Kidney capillary endothelial cell (primary cell): ENCODE data around the gene ASZ1.

Experiments
- DNase-seq: peaks from one replicate; pipeline ENCODE4 v3.0.0-alpha.2; 2018; ENCODE audit warnings: low spot score

Gene ASZ1

GRCh38 chr7:117401293-117402002 is 25.8 kb downstream of the ASZ1 start:
- no peak for DNase-seq

GRCh38 chr7:117399820-117400422 is 27.4 kb downstream of the ASZ1 start:
- DNase-seq: peak; percentile 30

GRCh38 chr7:117395743-117396142 is 31.6 kb downstream of the ASZ1 start:
- DNase-seq: no peak

DNA sequence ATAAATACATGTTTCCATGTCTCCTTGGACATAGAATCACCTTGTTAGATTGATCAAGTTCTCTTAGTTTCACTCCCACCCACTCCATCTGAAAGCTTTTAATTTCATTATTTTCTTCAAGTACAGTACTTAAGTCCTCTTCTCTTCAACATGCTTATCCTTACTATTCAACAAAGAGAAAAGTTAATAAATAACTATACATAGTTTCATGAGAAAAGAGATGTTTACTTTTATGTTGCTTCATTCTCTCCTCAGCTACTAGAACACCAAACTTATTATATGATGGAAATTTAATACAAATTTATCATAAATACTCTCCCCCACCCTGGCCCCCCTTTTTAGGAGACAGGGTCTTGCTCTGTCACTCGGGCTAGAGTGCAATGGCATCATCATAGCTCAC is 33.5 kb downstream of the ASZ1 start:
- no peak for DNase-seq

- no peak for DNase-seq
These were observed 37.4 kb downstream of the ASZ1 start for GRCh38 chr7:117389871-117390270.

GRCh38 chr7:117386110-117386706 is 41.1 kb downstream of the ASZ1 start:
- no peak for DNase-seq

GRCh38 chr7:117385363-117386109 is 41.8 kb downstream of the ASZ1 start:
- DNase-seq: peak; percentile 39

DNA sequence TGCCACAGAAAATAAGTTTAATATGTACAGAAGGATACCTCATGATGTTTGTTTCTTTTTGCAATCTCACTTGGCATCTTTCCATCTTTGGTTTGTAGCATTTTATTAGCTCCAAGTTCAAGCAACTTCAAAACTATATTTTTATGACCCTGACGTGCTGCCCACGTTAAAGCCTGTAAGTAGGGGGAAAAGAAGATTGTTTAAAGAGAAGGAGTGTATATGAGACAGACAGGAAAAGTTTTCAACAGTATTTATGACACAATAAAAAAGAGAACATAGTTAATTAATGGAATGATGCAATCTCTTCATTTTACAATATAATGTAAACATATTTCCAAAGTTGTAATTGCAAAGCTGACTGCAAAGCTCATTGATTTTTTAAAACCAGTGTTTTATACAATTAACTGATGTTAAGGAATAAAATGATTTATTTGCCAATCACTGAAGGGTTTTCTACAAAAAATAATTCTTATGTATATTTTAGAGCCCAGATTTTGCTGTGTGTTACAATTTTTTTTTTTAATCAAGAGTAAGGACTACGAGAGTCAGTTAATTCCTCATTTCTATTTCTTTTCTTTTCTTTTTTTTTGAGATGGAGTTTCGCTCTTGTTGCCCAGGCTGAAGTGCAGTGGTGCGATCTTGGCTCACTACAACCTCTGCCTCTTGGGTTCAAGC is 42.5 kb downstream of the ASZ1 start:
- DNase-seq: no peak

- no peak for DNase-seq
These were observed 43.7 kb downstream of the ASZ1 start for GRCh38 chr7:117383483-117384189.

GRCh38 chr7:117383046-117383445 is 44.2 kb downstream of the ASZ1 start:
- no peak for DNase-seq

GRCh38 chr7:117381362-117381761 is 45.9 kb downstream of the ASZ1 start:
- DNase-seq: no peak

GRCh38 chr7:117375380-117375779 is 51.9 kb downstream of the ASZ1 start:
- DNase-seq: no peak

- DNase-seq: no peak
These were observed 55.2 kb downstream of the ASZ1 start for GRCh38 chr7:117372073-117372472.

- DNase-seq: no peak
These were observed 62.8 kb downstream of the ASZ1 start for GRCh38 chr7:117364339-117365080.

DNA sequence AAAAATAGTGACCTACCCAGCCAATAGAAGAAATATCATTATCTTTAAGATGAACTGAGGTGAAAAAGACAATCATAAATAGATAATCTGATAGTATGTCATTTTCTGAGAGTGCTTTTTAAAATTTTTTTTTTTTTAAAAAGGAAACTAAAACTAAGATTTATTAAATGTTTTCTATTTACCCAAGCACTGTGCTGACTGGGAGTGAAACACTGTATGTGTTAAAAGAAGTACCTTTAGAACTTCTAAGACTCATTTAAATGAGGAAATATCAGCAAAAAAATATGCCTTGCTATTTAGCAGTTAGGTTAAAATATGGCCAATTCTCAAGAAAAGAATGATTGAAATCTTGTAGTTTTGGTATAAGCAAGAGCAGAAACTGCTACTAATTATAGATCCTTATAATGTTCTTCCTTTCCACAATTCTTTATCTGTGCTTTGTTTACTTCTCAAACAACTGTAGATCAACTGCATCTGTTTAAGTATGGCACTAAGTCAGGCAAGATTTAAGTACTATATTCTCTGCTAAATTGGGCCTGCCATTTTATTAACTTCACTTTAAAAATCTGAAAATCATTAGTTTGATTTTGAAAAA is 64.9 kb downstream of the ASZ1 start:
- DNase-seq: no peak

DNA sequence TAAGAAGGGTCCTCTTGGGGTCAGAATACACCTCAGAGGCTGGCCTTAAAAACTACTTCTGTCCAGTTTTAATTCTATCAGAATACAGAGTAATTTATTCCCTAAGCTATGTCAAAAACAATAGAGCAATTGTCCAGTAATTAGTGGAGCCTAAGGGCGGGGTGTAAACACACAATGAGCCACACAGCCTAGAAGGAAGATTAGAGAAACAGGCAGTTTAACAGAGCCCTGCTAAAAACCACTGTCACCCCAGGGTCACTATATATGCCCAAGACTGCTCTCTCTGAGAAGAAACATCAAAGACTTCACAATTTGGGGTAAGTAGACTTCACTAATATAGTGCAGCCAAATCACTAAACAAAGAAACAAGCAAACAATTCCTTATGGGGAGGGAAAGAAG is 77.3 kb downstream of the ASZ1 start:
- DNase-seq: no peak

DNA sequence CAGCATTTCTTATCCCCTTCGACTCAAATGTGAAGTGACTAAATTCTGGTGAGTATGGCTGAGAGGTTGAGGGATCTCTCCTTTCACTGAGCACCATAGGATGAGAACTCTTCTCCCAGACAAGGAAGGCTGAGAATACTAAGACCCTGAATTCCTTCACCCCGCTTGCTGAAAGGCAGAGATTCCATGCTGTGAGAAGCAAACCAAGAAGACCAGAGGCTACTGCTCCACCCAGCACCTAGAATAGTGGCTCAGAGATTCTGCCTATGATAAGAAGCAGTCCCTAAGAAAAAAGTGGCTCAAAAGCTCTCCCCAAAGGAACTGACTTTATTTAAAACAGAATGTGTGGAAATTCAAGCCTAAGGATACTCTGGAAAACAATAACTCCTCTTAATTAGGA is 77.7 kb downstream of the ASZ1 start:
- no peak for DNase-seq

DNA sequence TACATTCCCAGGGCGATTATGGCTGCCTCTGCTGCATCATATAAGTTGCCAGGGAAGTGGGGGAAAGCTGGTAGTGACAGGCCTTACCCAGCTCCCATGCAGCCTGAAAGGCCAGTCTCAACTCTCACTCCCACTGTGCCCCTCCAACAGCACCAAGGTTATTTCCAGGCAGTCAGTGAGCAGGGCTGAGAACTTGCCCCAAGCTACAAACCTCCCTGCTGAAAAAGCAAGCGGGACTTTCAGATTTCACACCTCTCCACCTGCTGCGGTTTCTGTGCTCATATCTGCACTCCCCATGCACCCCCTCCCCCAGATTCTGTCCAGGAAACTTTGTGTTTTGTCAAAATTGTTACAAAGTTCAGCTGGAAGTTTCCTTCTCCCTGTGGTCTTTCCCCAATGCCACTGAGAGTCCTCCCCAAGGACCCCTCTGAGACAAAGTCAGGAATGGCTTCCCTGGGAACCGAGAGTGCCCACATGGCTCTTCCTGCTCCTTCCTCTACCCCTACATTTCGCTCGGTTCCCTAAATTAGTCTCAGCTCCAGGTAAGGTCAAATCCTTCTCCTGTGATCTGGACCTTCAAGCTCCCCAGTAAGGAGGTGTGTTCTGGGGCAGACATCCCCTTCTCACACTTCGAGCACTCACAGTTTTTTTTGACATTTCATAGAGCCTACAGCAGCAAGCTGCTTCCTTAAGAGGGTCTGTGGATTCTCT is 79.2 kb downstream of the ASZ1 start:
- DNase-seq: no peak

DNA sequence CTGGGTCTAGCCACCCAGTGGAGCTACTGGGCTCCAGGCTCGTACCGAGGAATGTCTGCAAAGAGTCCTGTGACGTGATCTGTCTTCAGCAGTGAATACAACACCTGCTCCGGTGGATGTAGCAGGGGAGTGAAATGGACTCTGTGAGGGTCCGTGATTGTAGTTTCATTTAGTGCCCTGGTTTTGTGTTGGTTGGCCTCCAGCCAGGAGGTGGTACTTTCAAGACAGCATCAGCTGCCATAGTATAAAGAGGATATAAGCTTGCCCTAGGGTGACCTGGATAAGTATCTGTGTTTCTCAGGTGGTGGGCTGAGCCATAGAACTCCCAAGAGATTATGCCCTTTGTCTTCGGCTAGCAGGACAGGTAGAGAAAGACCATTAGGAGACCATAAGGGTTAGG is 79.8 kb downstream of the ASZ1 start:
- DNase-seq: no peak

GRCh38 chr7:117346161-117346560 is 81.1 kb downstream of the ASZ1 start:
- DNase-seq: no peak
